Stomach (tissue), 9 donors: ENCODE results near the gene MCC. TPM values are rescaled to one million over a fixed set of nuclear protein-coding genes. Genes with fewer than 3 reads are reported as not detected.
"Not testable (repeated sequence)": the region's sequence is repeated elsewhere in the genome, so short reads cannot be mapped to it uniquely, and the experiment has no call there.

Source experiments
- DNase-seq, 2 donors: peaks; one replicate each; pipeline versions ENCODE4 v3.0.0 to v3.0.0-alpha.2; 2013 to 2019
- H3K27ac ChIP-seq, 5 donors: fragments of 200-600 bp in 4 of 5; sonication (generic) in 4 of 5; one replicate each; pipeline ENCODE4 v1.5.1; 2013 to 2019; ENCODE audit warnings: mild to moderate bottlenecking in 1 of 5, moderate library complexity in 1 of 5
- H3K27me3 ChIP-seq, 3 donors: fragments of 200-600 bp; sonication (generic); one replicate each; pipeline ENCODE4 v1.5.1; 2017 to 2019; ENCODE audit warnings: mixed run types in 1 of 3
- H3K36me3 ChIP-seq, 4 donors: fragments of 200-600 bp; sonication (generic); 1 replicate in 3 of 4; 2 replicates in 1 of 4; pipeline ENCODE4 v1.5.1; 2016 to 2019
- H3K4me1 ChIP-seq, 4 donors: fragments of 200-600 bp; sonication (generic); one replicate each; pipeline ENCODE4 v1.5.1; 2016 to 2019
- H3K4me3 ChIP-seq, 4 donors: fragments of 200-600 bp; sonication (generic) in 3 of 4; one replicate each; pipeline ENCODE4 v1.5.1; 2016 to 2019; ENCODE audit warnings: mild to moderate bottlenecking in 1 of 4
- H3K9me3 ChIP-seq, 4 donors: fragments of 200-600 bp; sonication (generic); one replicate each; pipeline ENCODE4 v1.5.1; 2016 to 2019
- EP300 ChIP-seq: sonication (generic); formaldehyde crosslinking; IDR thresholded peaks from one replicate; pipeline ENCODE4 v1.6.1; 2017; ENCODE audit warnings: antibody characterized with exemption
- POLR2A ChIP-seq, 4 donors: fragments of 450-650 bp; IDR thresholded peaks; one replicate each; pipeline ENCODE4 v1.6.1; 2016; ENCODE audit warnings: antibody characterized with exemption in 4 of 4, control low read depth in 2 of 4, mild to moderate bottlenecking in 1 of 4, moderate library complexity in 1 of 4
- POLR2AphosphoS5 ChIP-seq, 3 donors: sonication (generic); formaldehyde crosslinking; IDR thresholded peaks; one replicate each; pipeline ENCODE4 v1.6.1; 2016; ENCODE audit warnings: antibody characterized with exemption in 3 of 3
- WGBS, 5 donors: extraction: QIAGEN DNeasy Blood & Tissue Kit in 3 of 5; methylation state at CpG; one replicate each; pipeline versions ENCODE4 v1.1.5 to v1.1.7; 2013 to 2018; 5-methylcytosine and 5-hydroxymethylcytosine counted together
- intact Hi-C: fragments of 100-400 bp; cut with DNase I; formaldehyde crosslinking; loops from one replicate; pipeline ENCODE4 v1.15.1; 2023; ENCODE audit warnings: low total_unique reads
- polyA plus RNA-seq, 3 donors: library from polyadenylated mRNA; stranded (reverse); fragments of 200-250 nt; gene quantifications; one replicate each; pipeline ENCODE4 v1.2.3, GENCODE V29; 2013
- total RNA-seq, 5 donors: library from RNA; depleted of rRNA; stranded (reverse); fragments of >200 nt; gene quantifications; one replicate each; pipeline versions ENCODE4 v1.1.0 to v1.2.3, GENCODE V29; 2014 to 2016
- TF ChIP-seq, protein P1 (sequence below), 7 experiments: fragments of 450-650 bp in 4 of 7; fragments of 200-600 bp in 3 of 7; sonication (generic) in 3 of 7; IDR thresholded peaks; one replicate each; pipeline ENCODE4 v1.5.1; 2016 to 2019; ENCODE audit warnings: antibody characterized with exemption in 7 of 7, control low read depth in 2 of 7, mild to moderate bottlenecking in 1 of 7
- donor health status: healthy with polysubstance abuse.
- donor health status: Bipolar disorder and iron deficiency.
- donor health status: healthy.

MCC gene
- total and polyA plus RNA-seq, 8 donors = 3.8 to 35.1 (median 8.9) TPM

DNA sequence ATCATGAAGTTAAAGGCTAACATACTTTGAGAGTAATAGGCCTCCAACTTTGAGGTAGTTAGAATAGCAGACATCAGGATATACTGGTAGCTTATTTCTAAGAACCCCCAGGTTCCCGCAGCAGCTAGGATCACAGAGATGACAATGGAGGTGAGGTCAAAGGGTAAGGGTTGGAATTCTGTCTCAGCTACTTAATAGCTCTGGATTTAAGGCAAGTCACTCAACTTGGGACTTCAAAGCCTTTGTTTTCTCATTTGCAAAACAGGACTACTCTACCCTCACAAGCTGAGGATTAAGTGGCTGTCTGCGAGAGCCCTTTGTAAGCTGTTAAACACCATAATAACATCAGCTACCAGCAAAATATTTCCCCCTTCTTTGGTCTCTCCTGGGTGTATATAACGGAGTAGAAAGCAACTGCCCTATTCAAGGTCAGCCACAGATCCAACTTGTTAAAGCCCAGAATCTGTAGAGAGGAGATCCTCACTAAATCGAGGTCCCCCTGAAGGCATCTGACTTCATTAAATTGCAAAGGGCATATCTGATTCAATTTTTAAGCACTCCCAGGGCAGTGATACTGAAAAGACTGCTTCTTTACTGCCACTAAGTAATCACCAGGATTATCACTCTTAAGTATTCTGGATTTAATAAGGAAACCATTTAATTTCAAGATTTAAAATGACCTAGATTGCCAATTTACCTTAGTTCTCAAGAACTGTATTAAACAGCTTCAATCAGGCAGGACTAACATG is 407.0 kb downstream of the MCC start:
- Histone ChIP-seq H3K27ac (no peak overlapping the region), H3K27me3 (no peaks in the 10 kb centered on the region), H3K9me3 (no peaks in the 10 kb centered on the region), H3K36me3 (peaks cover 2 to 39% (median 30%) of the 10 kb centered on the region in 4 donors), H3K4me3 (no peak overlapping the region), H3K4me1 (no peaks in the 10 kb centered on the region)
- 73 to 89% (median 77%) methylated on average over 4 of the region's 4 CpGs for WGBS, 5 donors
- DNase-seq = no peak
- intact Hi-C loops = no loop called here
- TF ChIP-seq, protein P1, sequence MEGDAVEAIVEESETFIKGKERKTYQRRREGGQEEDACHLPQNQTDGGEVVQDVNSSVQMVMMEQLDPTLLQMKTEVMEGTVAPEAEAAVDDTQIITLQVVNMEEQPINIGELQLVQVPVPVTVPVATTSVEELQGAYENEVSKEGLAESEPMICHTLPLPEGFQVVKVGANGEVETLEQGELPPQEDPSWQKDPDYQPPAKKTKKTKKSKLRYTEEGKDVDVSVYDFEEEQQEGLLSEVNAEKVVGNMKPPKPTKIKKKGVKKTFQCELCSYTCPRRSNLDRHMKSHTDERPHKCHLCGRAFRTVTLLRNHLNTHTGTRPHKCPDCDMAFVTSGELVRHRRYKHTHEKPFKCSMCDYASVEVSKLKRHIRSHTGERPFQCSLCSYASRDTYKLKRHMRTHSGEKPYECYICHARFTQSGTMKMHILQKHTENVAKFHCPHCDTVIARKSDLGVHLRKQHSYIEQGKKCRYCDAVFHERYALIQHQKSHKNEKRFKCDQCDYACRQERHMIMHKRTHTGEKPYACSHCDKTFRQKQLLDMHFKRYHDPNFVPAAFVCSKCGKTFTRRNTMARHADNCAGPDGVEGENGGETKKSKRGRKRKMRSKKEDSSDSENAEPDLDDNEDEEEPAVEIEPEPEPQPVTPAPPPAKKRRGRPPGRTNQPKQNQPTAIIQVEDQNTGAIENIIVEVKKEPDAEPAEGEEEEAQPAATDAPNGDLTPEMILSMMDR (IDR thresholded peaks at IDR 0.05) = no peak
- no peak for TF ChIP-seq EP300
- no peak for TF ChIP-seq POLR2AphosphoS5 (IDR thresholded peaks at IDR 0.05)
- TF ChIP-seq POLR2A (IDR thresholded peaks at IDR 0.05) = no peak

DNA sequence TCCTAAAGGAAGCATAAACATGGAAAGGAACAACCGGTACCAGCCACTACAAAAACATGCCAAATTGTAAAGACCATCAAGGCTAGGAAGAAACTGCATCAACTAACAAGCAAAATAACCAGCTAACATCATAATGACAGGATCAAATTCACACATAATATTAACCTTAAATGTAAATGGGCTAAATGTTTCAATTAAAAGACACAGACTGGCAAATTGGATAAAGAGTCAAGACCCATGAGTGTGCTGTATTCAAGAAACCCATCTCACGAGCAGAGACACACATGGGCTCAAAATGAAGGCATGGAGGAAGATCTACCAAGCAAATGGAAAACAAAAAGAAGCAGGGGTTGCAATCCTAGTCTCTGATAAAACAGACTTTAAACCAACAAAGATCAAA is 411.6 kb downstream of the MCC start:
- H3K4me1 ChIP-seq, H3K27me3 ChIP-seq, H3K27ac ChIP-seq, H3K4me3 ChIP-seq, DNase-seq, H3K9me3 ChIP-seq, intact Hi-C loops: not testable (repeated sequence)
- H3K36me3 ChIP-seq = peaks cover 0 to 18% (median 11%) of the 10 kb centered on the region in 4 donors
- WGBS, 5 donors = 88 to 97% (median 88%) methylated on average over 2 of the region's 2 CpGs

DNA sequence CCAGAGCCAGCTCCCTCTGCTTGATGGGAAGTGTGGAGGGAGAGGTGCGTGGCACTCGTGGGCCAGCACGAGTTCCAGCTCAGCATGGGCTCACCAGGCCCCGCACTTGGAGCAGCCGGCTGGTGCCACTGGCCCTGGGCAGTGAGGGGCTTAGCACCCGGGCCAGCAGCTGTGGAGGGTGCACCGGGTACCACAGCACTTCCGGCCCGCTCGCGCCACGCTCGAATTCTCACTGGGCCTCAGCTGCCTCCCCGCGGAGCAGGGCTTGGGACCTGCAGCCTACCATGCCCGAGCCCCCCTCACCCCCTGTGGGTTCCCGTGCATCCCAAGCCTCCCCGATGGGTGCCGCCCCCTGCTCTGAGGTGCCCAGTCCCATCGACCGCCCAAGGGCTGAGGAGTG is 413.2 kb downstream of the MCC start:
- Histone ChIP-seq H3K27ac (no peak overlapping the region), H3K9me3 (no peaks in the 10 kb centered on the region), H3K36me3 (peaks cover 0 to 18% (median 3%) of the 10 kb centered on the region in 4 donors), H3K4me3 (no peak overlapping the region), H3K27me3 (no peaks in the 10 kb centered on the region), H3K4me1 (no peaks in the 10 kb centered on the region)
- intact Hi-C loops = no loop called here
- TF ChIP-seq, protein P1 (IDR thresholded peaks at IDR 0.05) = no peak
- TF ChIP-seq POLR2A (IDR thresholded peaks at IDR 0.05) = no peak
- TF ChIP-seq EP300 = no peak
- no peak for TF ChIP-seq POLR2AphosphoS5 (IDR thresholded peaks at IDR 0.05)
- WGBS, 5 donors = 93 to 97% (median 96%) methylated on average over 11 to 21 of the region's 21 CpGs
- DNase-seq = no peak

DNA sequence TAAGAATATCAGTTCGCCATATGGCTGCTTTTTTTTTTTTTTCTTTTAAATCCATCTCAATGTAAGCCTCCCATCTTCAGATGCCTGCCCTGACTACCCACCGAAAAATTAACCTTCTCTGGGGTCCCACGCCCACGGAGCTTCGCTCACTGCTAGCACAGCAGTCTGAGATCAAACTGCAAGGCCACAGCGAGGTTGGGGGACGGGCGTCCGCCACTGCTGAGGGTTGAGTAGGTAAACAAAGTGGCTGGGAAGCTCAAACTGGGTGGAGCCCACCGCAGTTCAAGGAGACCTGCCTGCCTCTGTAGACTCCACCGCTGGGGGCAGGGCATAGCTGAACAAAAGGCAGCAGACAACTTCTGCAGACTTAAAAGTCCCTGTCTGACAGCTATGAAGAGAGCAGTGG is 414.6 kb downstream of the MCC start:
- H3K36me3 ChIP-seq = peaks cover 0 to 28% (median 3%) of the 10 kb centered on the region in 4 donors
- H3K9me3 ChIP-seq, H3K27me3 ChIP-seq, H3K4me3 ChIP-seq, intact Hi-C loops, H3K27ac ChIP-seq, H3K4me1 ChIP-seq: not testable (repeated sequence)
- DNase-seq = peak in 1 of 2 donors; percentile 51
- WGBS, 5 donors = 55 to 79% (median 57%) methylated on average over 11 of the region's 11 CpGs

DNA sequence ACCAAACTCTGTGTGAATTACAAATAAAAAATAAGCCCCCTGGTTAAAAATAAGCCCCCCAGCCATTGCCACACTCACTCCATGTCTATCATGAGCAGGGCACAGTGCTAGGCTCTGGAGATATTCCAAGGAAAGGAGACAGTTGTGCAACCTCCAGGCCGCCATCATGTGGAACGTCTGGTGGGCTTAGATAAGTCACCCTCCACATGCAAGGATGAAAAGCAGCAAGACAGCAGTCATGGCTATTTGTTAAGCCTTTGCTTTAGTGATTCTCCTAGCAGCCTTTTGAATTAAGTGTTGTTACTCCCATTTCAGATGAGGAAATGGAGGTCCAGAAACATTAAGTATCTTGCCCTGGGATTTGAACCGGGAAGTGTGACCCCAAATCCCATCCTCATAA is 416.9 kb downstream of the MCC start:
- Histone ChIP-seq H3K27me3 (no peaks in the 10 kb centered on the region), H3K4me3 (no peak overlapping the region), H3K4me1 (no peaks in the 10 kb centered on the region), H3K27ac (no peak overlapping the region), H3K36me3 (peaks cover 0 to 48% (median 11%) of the 10 kb centered on the region in 4 donors), H3K9me3 (no peaks in the 10 kb centered on the region)
- intact Hi-C loops = no loop called here
- TF ChIP-seq POLR2A (IDR thresholded peaks at IDR 0.05) = no peak
- TF ChIP-seq, protein P1 (IDR thresholded peaks at IDR 0.05) = no peak
- no peak for TF ChIP-seq POLR2AphosphoS5 (IDR thresholded peaks at IDR 0.05)
- no peak for TF ChIP-seq EP300
- 80 to 90% (median 83%) methylated on average over 3 of the region's 3 CpGs for WGBS, 5 donors
- DNase-seq = no peak
